Esophagus squamous epithelium (tissue), 5 donors: Measurements from ENCODE around the gene ATP6V1G3. TPM values are rescaled to one million over a fixed set of nuclear protein-coding genes. Genes with fewer than 3 reads are reported as not detected.
"Not testable (repeated sequence)": the region's sequence is repeated elsewhere in the genome, so short reads cannot be mapped to it uniquely, and the experiment has no call there.

Source experiments
- DNase-seq: peaks from one replicate; lab custom pipeline; 2025; lab: John Stamatoyannopoulos, UW
- H3K27ac ChIP-seq, 4 donors: fragments of 200-600 bp; sonication (generic); one replicate each; pipeline ENCODE4 v1.5.1; 2016 to 2019; ENCODE audit warnings: mild to moderate bottlenecking in 1 of 4
- H3K27me3 ChIP-seq, 4 donors: fragments of 200-600 bp; sonication (generic); 1 replicate in 3 of 4; 2 replicates in 1 of 4; pipeline versions ENCODE4 v1.5.1 to v1.6.0; 2017 to 2021; ENCODE audit warnings: antibody characterized with exemption in 1 of 4
- H3K36me3 ChIP-seq, 3 donors: fragments of 200-600 bp; sonication (generic); one replicate each; pipeline ENCODE4 v1.5.1; 2016 to 2019
- H3K4me1 ChIP-seq, 3 donors: fragments of 200-600 bp; sonication (generic); one replicate each; pipeline ENCODE4 v1.5.1; 2017 to 2019
- H3K4me3 ChIP-seq, 4 donors: fragments of 200-600 bp; sonication (generic); 1 replicate in 3 of 4; 2 replicates in 1 of 4; pipeline ENCODE4 v1.5.1; 2016 to 2019; ENCODE audit warnings: mild to moderate bottlenecking in 2 of 4, moderate library complexity in 1 of 4
- H3K9me3 ChIP-seq, 3 donors: fragments of 200-600 bp; sonication (generic); one replicate each; pipeline ENCODE4 v1.5.1; 2016 to 2019
- POLR2A ChIP-seq, 4 donors: fragments of 450-650 bp; IDR thresholded peaks; one replicate each; pipeline ENCODE4 v1.6.1; 2017; ENCODE audit warnings: antibody characterized with exemption in 4 of 4, mild to moderate bottlenecking in 4 of 4, moderate library complexity in 3 of 4
- WGBS, 2 donors: methylation state at CpG; one replicate each; pipeline ENCODE4 v1.1.5; 2018; 5-methylcytosine and 5-hydroxymethylcytosine counted together
- intact Hi-C: fragments of 100-400 bp; cut with DNase I; formaldehyde crosslinking; loops from one replicate; pipeline ENCODE4 v1.15.0; 2022
- total RNA-seq, 4 donors: library from RNA; depleted of rRNA; stranded (reverse); fragments of >200 nt; gene quantifications; one replicate each; pipeline ENCODE4 v1.1.0, GENCODE V29; 2016
- TF ChIP-seq, protein P1 (sequence below), 6 experiments: fragments of 450-650 bp in 4 of 6; fragments of 200-600 bp in 2 of 6; sonication (generic) in 2 of 6; IDR thresholded peaks; one replicate each; pipeline ENCODE4 v1.5.1; 2016 to 2019; ENCODE audit warnings: antibody characterized with exemption in 6 of 6, mild to moderate bottlenecking in 4 of 6, moderate library complexity in 4 of 6
- donor health status: DM: yes; HTN: yes; CAD: no.

ATP6V1G3 gene
- total RNA-seq, 4 donors from 2014 or later, result not detected

GRCh38 chr1:198524556-198524955 is 15.9 kb downstream of the ATP6V1G3 start:
- Histone ChIP-seq H3K9me3 (no peaks in the 10 kb centered on the region), H3K36me3 (no peaks in the 10 kb centered on the region), H3K4me3 (no peak overlapping the region), H3K27ac (no peak overlapping the region), H3K27me3 (no peaks in the 10 kb centered on the region), H3K4me1 (no peaks in the 10 kb centered on the region)
- no peak for DNase-seq
- 55 to 56% methylated on average over 2 of the region's 2 CpGs for WGBS, 2 donors
- intact Hi-C loops, result no loop called here
- TF ChIP-seq, protein P1, sequence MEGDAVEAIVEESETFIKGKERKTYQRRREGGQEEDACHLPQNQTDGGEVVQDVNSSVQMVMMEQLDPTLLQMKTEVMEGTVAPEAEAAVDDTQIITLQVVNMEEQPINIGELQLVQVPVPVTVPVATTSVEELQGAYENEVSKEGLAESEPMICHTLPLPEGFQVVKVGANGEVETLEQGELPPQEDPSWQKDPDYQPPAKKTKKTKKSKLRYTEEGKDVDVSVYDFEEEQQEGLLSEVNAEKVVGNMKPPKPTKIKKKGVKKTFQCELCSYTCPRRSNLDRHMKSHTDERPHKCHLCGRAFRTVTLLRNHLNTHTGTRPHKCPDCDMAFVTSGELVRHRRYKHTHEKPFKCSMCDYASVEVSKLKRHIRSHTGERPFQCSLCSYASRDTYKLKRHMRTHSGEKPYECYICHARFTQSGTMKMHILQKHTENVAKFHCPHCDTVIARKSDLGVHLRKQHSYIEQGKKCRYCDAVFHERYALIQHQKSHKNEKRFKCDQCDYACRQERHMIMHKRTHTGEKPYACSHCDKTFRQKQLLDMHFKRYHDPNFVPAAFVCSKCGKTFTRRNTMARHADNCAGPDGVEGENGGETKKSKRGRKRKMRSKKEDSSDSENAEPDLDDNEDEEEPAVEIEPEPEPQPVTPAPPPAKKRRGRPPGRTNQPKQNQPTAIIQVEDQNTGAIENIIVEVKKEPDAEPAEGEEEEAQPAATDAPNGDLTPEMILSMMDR (IDR thresholded peaks at IDR 0.05), result no peak
- no peak for TF ChIP-seq POLR2A (IDR thresholded peaks at IDR 0.05)

DNA sequence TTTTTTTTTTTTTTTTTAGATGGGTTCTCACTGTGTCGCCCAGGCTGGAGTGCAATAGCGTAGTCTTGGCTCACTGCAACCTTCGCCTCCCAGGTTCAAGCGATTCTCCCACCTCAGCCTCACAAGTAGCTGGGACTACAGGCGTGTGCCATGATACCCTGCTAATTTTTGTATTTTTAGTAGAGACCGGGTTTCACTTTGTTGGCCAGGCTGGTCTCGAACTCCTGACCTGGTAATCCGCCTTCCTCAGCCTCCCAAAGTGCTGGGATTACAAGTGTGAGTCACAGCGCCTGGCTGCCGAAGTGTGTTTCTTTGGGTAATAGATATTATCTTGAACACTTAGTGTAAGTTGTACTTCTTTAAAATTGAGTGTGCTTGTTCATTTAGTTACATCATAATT is 16.4 kb downstream of the ATP6V1G3 start:
- H3K36me3 ChIP-seq, H3K9me3 ChIP-seq, H3K4me3 ChIP-seq, intact Hi-C loops, H3K4me1 ChIP-seq, H3K27ac ChIP-seq, H3K27me3 ChIP-seq, DNase-seq: not testable (repeated sequence)
- WGBS, 2 donors, result 73 to 79% methylated on average over 10 of the region's 10 CpGs

DNA sequence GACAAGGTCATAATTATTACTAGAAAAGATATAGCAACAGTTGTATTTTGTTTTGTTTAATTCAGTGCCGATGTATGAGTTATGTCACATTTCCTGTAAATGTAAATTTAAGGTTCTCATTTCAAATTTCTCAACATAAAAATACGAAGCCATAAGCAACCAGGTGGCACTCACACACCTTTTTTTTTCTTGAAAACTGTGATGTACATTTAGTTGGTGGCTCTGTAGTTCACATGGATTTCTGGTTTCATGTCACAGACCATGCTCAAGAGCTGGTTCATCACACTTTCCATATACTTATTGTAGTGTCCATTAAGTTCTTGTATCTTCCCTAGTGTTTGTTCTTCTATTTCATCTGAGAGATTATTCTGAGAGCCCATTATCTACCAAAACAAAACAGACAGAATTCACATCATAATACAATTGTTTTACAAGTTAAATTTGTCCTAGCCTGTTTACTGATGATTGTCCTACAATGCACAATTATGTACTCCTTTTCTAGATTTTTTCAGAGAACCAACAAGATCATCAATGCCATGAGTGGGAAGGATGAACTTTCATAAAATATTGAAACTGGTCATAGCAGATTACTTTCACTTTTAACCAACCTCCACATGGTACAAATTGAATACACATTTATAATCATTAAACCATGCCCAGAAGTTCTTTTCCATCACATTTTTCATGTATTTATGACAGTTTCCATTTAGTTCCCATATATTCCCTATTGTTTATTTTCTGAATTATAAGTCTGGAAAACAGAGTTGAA is 17.1 kb downstream of the ATP6V1G3 start:
- Histone ChIP-seq H3K4me1 (no peaks in the 10 kb centered on the region), H3K4me3 (no peak overlapping the region), H3K27me3 (no peaks in the 10 kb centered on the region), H3K36me3 (no peaks in the 10 kb centered on the region), H3K9me3 (no peaks in the 10 kb centered on the region), H3K27ac (no peak overlapping the region)
- no peak for DNase-seq
- TF ChIP-seq, protein P1 (IDR thresholded peaks at IDR 0.05), result peak in 1 of 6 experiments; percentile 10
- no peak for TF ChIP-seq POLR2A (IDR thresholded peaks at IDR 0.05)
- intact Hi-C loops, result no loop called here
- 37 to 54% methylated on average over 2 of the region's 2 CpGs for WGBS, 2 donors

DNA sequence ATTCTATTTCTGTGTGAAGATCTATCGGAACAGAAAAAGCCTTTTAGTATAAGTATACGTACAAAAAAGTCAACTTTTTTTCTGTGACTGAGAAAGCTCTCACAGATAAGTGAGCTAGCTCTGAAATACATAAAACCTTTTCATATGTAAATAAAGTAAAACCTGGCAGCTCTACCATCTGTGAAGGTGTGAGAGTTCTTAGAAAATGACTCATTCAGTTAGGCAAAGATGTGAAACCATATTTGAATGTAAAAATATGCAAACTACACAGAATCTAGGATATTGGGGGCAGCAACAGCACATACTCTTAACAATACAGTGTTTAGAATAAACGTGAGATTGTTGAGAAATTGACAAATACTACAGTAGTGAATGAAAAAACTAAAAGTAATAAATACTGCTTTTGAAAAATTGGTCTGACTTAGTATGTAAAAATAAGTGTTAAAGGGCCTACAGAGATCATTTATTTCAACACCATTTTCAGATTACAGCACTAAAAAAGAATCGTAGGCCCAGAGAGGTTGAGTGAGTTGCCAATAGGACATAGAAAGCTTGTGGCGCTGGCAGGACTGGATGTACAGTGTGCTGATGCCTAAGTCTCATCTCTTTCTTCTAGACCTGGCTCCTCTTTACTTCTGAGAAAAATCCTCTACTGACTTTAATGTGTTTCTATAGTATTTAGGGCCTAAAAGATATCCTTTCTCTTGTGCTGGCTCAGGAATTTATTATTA is 19.8 kb downstream of the ATP6V1G3 start:
- TF ChIP-seq, protein P1 (IDR thresholded peaks at IDR 0.05), result no peak
- no peak for TF ChIP-seq POLR2A (IDR thresholded peaks at IDR 0.05)
- WGBS, 2 donors, result 52 to 60% methylated on average over 5 of the region's 5 CpGs
- Histone ChIP-seq H3K4me1 (no peaks in the 10 kb centered on the region), H3K27ac (no peak overlapping the region), H3K36me3 (no peaks in the 10 kb centered on the region), H3K4me3 (no peak overlapping the region), H3K9me3 (no peaks in the 10 kb centered on the region), H3K27me3 (no peaks in the 10 kb centered on the region)
- DNase-seq, result no peak
- intact Hi-C loops, result no loop called here

- Histone ChIP-seq H3K36me3 (no peaks in the 10 kb centered on the region), H3K27me3 (no peaks in the 10 kb centered on the region), H3K9me3 (no peaks in the 10 kb centered on the region), H3K4me1 (no peaks in the 10 kb centered on the region), H3K27ac (peak overlapping the region in 1 of 4 donors; percentile 29), H3K4me3 (no peak overlapping the region)
- 67 to 74% methylated on average over 9 to 10 of the region's 10 CpGs for WGBS, 2 donors
- DNase-seq, result no peak
- TF ChIP-seq, protein P1 (IDR thresholded peaks at IDR 0.05), result no peak
- TF ChIP-seq POLR2A (IDR thresholded peaks at IDR 0.05), result no peak
- intact Hi-C loops, result no loop called here
Observed at GRCh38 chr1:198519639-198520501, 20.6 kb downstream of the ATP6V1G3 start.
